GM21367 (cell line): ENCODE results near the gene EHBP1L1.
A peak's percentile ranks its signal among the peaks of the same experiment; 100 is the strongest.
"Not testable (repeated sequence)": the region's sequence is repeated elsewhere in the genome, so short reads cannot be mapped to it uniquely, and the experiment has no call there.

Source experiments
- ATAC-seq: cut with Tn5 transposase; IDR thresholded peaks from one replicate; pipeline ENCODE4 v1.9.1; 2021; ENCODE audit not compliant: unreplicated experiment

Gene EHBP1L1

DNA sequence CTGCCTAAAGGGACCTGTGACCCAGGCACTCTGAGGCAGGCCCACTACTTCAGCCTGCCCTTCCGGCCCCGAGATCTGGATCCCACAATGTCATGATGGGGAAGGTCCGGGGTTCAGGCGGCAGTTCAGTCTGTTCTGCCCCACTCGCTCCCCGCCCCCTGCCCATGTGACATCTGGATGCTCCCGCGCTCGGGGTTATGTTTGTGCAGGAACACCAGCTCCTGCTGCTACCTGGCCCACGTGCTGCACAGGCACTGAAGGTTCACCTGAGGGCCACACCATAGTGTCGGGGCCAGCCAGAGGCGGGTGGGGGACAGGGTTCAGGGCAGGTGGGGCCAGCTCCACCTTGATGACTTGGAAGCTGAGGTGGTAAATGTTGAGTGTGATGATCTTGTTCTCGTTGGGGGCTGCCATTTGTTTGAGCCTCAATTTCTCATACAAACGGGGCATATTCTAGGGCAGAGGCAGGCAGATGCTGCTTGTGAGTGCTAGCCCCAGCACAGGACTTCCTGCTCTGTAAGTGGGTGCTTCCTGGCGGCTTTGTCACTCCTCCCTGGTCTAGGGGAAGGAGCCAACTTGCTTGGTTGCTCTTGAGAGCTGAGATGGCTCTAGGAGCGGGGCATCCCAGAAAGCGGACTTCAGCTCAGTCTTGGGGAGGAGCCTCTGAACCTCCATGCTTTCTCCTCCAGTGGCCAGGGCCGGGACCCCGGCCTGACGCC is 57.7 kb downstream of the EHBP1L1 start:
- ATAC-seq, result no peak

DNA sequence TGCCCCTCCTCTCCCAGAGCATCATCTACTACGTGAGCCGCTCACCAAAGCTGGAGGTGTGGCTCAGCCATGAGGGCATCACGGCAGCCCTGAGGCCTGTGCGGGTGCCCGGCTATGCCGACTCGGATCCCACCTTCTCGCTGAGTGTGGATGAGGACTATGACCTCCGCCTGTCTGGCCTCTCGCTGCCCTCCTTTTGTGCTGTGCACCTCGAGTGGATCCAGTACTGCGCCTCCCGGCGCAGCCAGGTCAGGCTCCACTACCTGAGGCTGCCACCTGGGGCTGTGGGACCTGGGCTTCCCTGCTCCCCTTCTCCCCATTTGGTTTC is 58.2 kb downstream of the EHBP1L1 start:
- ATAC-seq, result no peak

DNA sequence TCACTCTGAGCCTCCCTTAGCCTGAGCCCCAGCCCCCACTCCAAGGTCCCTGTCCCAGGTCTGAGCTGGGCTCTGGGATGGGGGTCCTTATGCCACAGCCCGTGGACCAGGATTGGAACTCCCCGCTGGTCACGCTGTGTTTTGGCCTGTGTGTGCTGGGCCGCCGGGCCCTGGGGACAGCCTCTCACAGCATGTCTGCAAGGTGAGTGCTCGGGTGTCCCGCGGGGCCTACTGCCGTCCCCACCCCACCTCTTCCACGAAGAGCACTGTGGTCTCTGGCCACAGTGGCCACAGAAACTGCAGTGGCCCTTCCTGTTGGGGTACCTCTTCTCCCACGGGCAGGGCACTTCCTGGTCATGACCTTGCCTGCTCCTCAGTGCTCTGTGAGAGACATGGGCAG is 58.6 kb downstream of the EHBP1L1 start:
- ATAC-seq, result no peak

DNA sequence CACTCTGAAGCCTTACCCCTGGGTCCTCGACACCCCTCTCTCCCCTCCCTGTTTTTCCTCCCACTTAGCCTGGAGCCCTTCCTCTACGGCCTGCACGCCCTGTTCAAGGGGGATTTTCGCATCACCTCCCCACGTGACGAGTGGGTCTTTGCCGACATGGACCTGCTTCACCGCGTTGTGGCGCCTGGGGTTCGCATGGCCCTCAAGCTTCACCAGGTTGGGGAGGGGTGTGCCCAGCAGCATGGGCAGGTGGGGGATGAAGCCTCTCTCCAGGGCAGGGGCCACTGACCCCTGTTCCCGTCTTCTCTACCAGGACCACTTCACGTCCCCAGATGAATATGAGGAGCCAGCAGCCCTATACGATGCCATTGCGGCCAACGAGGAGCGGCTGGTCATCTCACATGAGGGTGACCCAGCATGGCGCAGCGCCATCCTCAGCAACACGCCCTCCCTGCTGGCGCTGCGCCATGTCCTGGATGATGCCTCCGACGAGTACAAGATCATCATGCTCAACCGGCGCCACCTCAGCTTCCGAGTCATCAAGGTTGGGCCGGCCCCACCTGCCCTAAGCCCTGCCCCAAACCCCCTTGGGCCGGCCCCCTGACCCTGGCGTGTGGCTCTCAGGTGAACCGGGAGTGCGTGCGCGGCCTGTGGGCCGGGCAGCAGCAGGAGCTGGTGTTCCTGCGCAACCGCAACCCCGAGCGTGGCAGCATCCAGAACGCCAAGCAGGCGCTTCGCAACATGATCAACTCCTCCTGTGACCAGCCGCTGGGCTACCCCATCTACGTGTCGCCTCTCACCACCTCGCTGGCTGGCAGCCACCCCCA is 59.3 kb downstream of the EHBP1L1 start:
- no peak for ATAC-seq

DNA sequence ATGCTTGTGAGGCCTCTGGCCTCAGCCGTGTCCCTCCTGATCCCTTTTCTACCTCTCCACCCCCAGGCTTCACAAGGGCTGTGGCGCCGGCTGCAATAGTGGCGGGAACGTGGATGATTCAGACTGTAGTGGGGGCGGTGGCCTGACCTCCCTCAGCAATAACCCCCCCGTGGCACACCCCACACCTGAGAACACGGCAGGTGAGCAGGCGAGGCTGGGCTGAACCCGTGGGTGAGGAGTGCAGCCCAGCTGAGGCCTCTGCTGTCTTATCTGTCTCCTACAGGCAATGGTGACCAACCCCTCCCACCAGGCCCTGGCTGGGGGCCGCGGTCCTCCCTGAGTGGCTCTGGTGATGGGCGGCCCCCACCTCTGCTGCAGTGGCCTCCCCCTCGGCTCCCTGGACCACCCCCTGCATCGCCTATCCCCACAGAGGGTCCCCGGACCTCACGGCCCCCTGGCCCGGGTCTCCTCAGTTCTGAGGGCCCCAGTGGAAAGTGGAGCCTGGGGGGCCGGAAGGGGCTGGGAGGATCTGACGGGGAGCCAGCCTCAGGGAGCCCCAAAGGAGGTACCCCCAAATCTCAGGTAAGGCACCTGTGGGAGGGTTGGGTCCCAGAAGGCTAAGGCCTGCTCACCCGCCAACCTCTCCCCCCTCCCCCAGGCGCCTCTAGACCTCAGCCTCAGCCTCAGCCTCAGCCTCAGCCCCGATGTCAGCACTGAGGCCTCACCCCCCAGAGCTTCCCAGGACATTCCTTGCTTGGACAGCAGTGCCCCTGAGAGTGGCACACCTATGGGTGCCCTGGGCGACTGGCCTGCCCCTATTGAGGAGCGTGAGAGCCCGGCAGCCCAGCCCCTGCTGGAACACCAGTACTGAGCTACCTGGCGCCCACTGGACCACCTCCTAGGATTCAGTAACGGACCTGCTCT is 60.5 kb downstream of the EHBP1L1 start:
- no peak for ATAC-seq

DNA sequence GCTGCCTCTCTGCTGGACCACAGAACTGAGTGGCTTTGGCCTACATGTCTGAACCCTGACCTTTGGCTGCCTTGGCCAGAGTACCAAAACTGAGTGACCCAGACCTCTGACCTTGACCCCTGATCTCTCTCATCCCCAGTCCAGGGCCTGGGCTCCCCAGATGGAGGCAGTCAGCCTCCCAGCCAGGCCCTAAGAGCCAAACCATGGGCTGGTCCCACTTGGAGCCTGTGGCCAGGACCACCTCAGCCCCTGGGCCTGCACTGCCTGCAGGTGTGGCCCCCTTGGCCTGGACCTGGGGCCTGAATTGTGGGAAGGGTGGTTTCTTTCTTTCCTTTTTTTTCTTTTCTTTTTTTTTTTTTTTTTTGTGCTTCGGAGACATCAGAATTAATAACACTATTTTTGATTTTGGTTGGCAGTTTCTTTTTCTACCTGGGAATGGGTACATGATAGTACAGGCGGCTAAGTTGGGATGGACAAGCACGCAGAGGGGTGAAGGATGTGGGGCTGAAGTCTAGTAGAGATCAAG is 61.2 kb downstream of the EHBP1L1 start:
- no peak for ATAC-seq

DNA sequence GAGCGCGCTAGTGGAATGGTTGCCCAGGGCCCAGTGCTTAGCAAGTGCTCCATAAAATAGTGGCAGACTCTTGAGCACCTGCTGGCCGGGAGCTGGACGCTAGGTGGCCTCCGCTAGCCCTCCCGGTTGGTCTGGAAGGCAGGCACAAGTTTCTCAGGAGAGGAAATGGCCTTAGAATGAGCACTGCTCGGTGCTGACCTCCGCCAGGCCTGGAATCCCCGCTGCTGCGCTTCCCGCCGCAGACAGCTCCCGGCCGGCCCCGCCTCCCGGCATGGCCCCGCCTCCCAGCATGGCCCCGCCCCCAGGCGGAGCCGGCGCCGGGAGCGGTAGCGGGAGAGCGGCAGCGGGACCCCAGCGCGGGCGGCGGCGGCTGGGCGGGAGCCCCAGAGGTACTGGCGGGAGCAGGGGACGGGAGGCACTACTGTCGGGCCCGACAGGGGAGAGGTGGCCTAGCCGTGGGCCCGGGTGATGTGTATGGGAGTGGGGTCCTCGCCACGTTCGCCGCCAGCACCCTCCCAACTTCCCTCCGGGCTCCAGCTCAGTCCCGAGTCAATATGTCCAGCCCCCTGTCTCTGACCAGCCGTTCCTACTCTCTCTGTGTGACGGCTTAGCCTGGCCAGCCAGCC is 62.1 kb downstream of the EHBP1L1 start, which contains the start of gene SIPA1:
Gene SIPA1 (plus strand): TSS at position 308 of the 626 bp plus-strand sequence. CDS start 2,821 bp downstream, outside the sequence.
- ATAC-seq, result no peak

DNA sequence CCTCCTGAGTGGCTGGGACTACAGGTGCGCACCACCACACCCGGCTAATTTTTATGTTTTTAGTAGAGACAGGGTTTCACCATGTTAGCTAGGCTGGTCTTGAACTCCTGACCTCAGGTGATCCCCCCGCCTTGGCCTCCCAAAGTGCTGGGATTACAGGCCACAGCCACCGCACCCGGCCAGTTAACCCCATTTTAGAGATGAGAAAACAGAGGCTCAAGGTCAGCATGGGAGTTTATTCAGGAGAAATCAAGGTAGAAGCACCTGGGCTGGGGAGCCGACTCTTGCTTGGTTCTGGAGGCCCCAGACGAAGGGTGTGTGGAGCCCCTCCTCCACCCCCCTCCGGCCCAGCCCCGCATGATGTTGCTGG is 63.4 kb downstream of the EHBP1L1 start:
- not testable (repeated sequence) for ATAC-seq

DNA sequence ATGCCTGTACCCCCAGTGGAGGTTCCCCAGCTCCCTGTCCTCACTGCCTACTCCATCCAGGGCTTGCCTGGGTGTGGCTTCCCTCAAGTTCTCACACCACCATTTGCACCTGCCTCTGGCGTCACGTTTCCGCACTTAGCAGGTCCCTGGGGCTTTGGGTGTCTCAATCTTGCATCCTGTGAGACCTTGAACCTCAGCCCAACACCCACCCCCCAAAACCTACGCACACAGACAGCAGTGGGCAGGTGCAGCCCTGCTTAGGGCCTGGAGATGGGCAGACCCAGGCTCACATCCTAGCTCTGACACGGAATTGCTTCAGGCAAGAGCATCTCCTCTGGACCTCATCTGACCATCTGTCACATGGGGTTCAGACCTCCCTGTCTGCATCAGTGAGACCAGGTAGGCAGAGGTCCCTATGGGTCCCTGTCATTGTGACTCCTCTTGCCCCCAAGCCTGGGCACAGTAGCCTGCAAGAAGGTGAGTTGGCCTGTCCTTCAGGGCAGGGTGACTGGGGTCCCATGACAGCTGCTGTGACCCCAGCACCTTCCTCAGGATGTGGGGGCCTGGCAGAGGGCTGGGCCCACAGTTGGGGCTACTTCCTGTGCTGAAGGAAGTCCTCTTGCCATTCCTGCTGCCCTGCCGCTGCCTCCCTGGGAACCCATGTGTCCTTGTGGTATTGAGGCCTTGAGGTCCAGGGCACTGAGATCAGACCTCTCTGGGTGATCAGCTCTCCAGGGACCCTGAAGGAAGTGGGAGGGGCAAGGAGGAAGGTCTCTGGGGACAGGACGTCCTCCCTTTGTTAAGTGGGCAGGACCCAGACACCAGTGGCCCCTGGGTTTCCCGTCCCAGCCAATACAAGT is 64.0 kb downstream of the EHBP1L1 start:
- peak; percentile 37 for ATAC-seq

DNA sequence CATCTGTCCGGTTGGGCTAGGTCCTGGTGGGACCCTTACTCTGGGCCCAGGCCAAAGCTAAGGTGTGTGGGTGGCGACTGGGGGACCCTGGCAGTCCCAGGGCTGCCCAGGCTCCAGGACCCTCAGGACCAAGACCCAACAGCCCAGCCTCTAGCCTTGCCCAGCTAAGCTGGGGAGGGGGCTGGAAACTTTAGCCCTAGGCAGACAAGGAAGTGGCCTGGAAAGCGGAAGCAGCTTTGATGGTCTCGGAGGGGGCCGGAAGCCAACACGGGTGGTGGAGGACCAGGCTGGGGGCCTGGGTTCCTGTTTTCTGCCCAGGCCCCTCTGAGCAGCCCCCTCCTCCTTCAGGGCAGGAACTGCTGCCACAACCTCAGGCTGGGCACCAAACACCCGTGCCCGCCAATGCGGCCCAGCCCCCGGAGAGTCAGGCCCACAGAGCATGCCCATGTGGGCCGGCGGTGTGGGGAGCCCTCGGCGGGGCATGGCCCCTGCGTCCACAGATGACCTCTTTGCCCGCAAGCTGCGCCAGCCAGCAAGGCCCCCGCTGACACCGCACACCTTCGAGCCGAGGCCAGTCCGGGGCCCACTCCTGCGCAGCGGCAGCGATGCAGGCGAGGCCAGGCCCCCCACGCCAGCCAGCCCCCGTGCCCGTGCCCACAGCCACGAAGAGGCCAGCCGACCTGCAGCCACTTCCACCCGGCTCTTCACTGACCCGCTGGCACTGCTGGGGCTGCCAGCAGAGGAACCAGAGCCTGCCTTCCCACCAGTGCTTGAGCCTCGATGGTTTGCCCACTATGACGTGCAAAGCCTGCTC is 64.8 kb downstream of the EHBP1L1 start:
- ATAC-seq, result no peak

DNA sequence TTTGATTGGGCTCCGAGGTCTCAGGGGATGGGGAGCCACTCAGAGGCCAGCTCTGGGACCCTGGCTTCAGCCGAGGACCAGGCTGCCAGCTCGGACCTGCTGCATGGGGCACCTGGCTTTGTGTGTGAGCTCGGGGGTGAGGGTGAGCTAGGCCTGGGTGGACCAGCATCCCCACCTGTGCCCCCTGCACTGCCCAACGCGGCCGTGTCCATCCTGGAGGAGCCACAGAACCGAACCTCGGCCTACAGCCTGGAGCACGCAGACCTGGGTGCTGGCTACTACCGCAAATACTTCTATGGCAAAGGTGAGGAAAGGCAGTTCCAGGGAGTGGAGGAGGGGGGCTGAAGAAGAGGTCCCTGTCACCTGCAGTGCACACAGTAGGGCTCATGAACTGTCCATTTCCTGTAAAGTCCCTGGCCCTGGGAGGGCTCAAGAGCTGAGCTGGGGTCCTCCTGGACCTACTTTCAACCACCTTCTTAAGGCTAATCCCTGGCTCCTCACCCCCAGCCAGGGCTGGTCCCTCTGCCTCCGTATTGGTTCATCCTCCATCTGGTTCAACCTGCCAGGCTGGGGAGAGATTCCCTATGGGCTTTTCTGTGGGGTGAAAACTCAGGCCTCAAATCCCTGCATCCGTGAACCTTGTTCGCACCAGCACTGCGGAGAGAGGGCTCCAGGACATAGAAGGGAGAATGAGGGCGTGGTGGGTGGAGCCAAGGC is 65.6 kb downstream of the EHBP1L1 start:
- no peak for ATAC-seq
